PC-3 (cell line): ENCODE measurements around the gene LOXHD1.

Source experiments
- CTCF ChIP-seq: fragments of 300-600 bp; sonication (generic); conservative IDR thresholded peaks from 2 replicates; pipeline ENCODE4 v1.5.1; 2017; ENCODE audit warnings: antibody characterized with exemption, low read depth, mild to moderate bottlenecking, low read length
- EZH2 ChIP-seq: fragments of 300-600 bp; sonication (generic); IDR thresholded peaks from one replicate; pipeline ENCODE4 v1.6.1; 2017; ENCODE audit warnings: antibody characterized with exemption, mild to moderate bottlenecking, low read length; ENCODE audit not compliant: unreplicated experiment
- EZH2phosphoT487 ChIP-seq: fragments of 300-600 bp; sonication (generic); IDR thresholded peaks from 2 replicates; pipeline ENCODE4 v1.6.1; 2018; ENCODE audit warnings: mild to moderate bottlenecking, antibody characterized with exemption, low read length, borderline replicate concordance

- TF ChIP-seq CTCF = no peak
- no peak for TF ChIP-seq EZH2
- TF ChIP-seq EZH2phosphoT487 = no peak
These were observed 190.5 kb downstream of the LOXHD1 start for GRCh38 chr18:46466234-46467160.
